Globus pallidus (tissue), 1 donor: ENCODE results near the gene NDUFA8.

Experiments
- DNase-seq: peaks from one replicate; pipeline ENCODE4 v3.0.0-alpha.2; 2015; ENCODE audit warnings: low spot score

Gene NDUFA8

GRCh38 chr9:122184551-122184950 is 25.0 kb upstream of the NDUFA8 start:
- no peak for DNase-seq

- no peak for DNase-seq
Measured at GRCh38 chr9:122183501-122183900, 23.9 kb upstream of the NDUFA8 start.

GRCh38 chr9:122180633-122181032 is 21.1 kb upstream of the NDUFA8 start:
- no peak for DNase-seq

GRCh38 chr9:122179690-122180074 is 20.1 kb upstream of the NDUFA8 start:
- no peak for DNase-seq

- DNase-seq = no peak
Measured at GRCh38 chr9:122179054-122179689, 19.6 kb upstream of the NDUFA8 start.

- DNase-seq = no peak
Measured at GRCh38 chr9:122176916-122177315, 17.3 kb upstream of the NDUFA8 start.

- DNase-seq = no peak
Measured at GRCh38 chr9:122173670-122174069, 14.1 kb upstream of the NDUFA8 start.

GRCh38 chr9:122172131-122172530 is 12.6 kb upstream of the NDUFA8 start:
- DNase-seq = no peak

GRCh38 chr9:122168356-122168755 is 8.8 kb upstream of the NDUFA8 start:
- DNase-seq = no peak

GRCh38 chr9:122164286-122164685 is 4.7 kb upstream of the NDUFA8 start:
- no peak for DNase-seq

GRCh38 chr9:122162415-122162814 is 2.8 kb upstream of the NDUFA8 start:
- DNase-seq = no peak

- no peak for DNase-seq
Measured at GRCh38 chr9:122159925-122160246, 307 bp upstream of the NDUFA8 start.

- DNase-seq = no peak
Measured at GRCh38 chr9:122158202-122158601, 1.4 kb downstream of the NDUFA8 start.

- no peak for DNase-seq
Measured at GRCh38 chr9:122155796-122156195, 3.8 kb downstream of the NDUFA8 start.

GRCh38 chr9:122151267-122151828 is 8.2 kb downstream of the NDUFA8 start:
- no peak for DNase-seq

GRCh38 chr9:122145592-122145863 is 14.1 kb downstream of the NDUFA8 start:
- DNase-seq = no peak

- no peak for DNase-seq
Measured at GRCh38 chr9:122144836-122145591, 14.6 kb downstream of the NDUFA8 start.

- DNase-seq = no peak
Measured at GRCh38 chr9:122143876-122144405, 15.6 kb downstream of the NDUFA8 start.

GRCh38 chr9:122143296-122143695 is 16.3 kb downstream of the NDUFA8 start:
- no peak for DNase-seq

- DNase-seq = no peak
Measured at GRCh38 chr9:122141671-122142070, 17.9 kb downstream of the NDUFA8 start.

GRCh38 chr9:122140368-122141193 is 19.0 kb downstream of the NDUFA8 start:
- no peak for DNase-seq

GRCh38 chr9:122138560-122139268 is 20.9 kb downstream of the NDUFA8 start:
- no peak for DNase-seq
